Colonic mucosa (tissue), 4 donors: ENCODE data around the gene MACROH2A1. TPM values are rescaled to one million over a fixed set of nuclear protein-coding genes. Genes with fewer than 3 reads are reported as not detected.

Experiments used
- DNase-seq: peaks from one replicate; pipeline ENCODE4 v3.0.0-alpha.2; 2020
- H3K27ac ChIP-seq: fragments of 200-600 bp; one replicate; pipeline ENCODE4 v1.8.0; 2021
- H3K27me3 ChIP-seq: fragments of 200-600 bp; one replicate; pipeline ENCODE4 v1.8.0; 2021
- H3K36me3 ChIP-seq: fragments of 200-600 bp; one replicate; pipeline ENCODE4 v1.8.0; 2021
- H3K4me1 ChIP-seq: fragments of 200-600 bp; one replicate; pipeline ENCODE4 v1.8.0; 2021; ENCODE audit warnings: mild to moderate bottlenecking
- H3K4me3 ChIP-seq: fragments of 200-600 bp; one replicate; pipeline ENCODE4 v1.8.0; 2021
- H3K9ac ChIP-seq, 2 donors: one replicate each; pipeline ENCODE4 v1.7.0; 2013; ENCODE audit warnings: control low read depth in 2 of 2, low read depth in 2 of 2, low read length in 2 of 2
- H3K9me3 ChIP-seq: fragments of 200-600 bp; one replicate; pipeline ENCODE4 v1.8.0; 2021
- intact Hi-C: fragments of 100-400 bp; cut with DNase I; formaldehyde crosslinking; loops from one replicate; pipeline ENCODE4 v1.14.1; 2022
- total RNA-seq, 2 donors: library from RNA; stranded (reverse); fragmentation: NEBNext Ultra II Directional in 1 of 2; extraction: Animal tissue kit (Norgen Biotek cat#: 25700) in 1 of 2; gene quantifications; one replicate each; pipeline ENCODE4 v1.2.1, GENCODE V29; 2021
- TF ChIP-seq, protein P1 (sequence below): fragments of 200-600 bp; IDR thresholded peaks from one replicate; pipeline ENCODE4 v1.8.0; 2022; ENCODE audit warnings: antibody characterized with exemption, mild to moderate bottlenecking
- donor health status: healthy.
- donor health status: DM: no; HTN: no; CAD: no.
- donor health status: DM: no; HTN: no; CAD: no.

MACROH2A1 gene
- total RNA-seq, 2 donors from 2014 or later, result 191 to 323 TPM

- intact Hi-C loops, result no loop called here
- Histone ChIP-seq H3K27ac (no peak overlapping the region), H3K9ac (no peak overlapping the region), H3K36me3 (no peaks in the 10 kb centered on the region), H3K4me3 (no peak overlapping the region), H3K4me1 (no peaks in the 10 kb centered on the region), H3K9me3 (no peaks in the 10 kb centered on the region), H3K27me3 (no peaks in the 10 kb centered on the region)
- no peak for DNase-seq
- TF ChIP-seq, protein P1, sequence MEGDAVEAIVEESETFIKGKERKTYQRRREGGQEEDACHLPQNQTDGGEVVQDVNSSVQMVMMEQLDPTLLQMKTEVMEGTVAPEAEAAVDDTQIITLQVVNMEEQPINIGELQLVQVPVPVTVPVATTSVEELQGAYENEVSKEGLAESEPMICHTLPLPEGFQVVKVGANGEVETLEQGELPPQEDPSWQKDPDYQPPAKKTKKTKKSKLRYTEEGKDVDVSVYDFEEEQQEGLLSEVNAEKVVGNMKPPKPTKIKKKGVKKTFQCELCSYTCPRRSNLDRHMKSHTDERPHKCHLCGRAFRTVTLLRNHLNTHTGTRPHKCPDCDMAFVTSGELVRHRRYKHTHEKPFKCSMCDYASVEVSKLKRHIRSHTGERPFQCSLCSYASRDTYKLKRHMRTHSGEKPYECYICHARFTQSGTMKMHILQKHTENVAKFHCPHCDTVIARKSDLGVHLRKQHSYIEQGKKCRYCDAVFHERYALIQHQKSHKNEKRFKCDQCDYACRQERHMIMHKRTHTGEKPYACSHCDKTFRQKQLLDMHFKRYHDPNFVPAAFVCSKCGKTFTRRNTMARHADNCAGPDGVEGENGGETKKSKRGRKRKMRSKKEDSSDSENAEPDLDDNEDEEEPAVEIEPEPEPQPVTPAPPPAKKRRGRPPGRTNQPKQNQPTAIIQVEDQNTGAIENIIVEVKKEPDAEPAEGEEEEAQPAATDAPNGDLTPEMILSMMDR, result peak; percentile 55
These were observed 27.4 kb upstream of the MACROH2A1 start for GRCh38 chr5:135426102-135427082.

- no peak for DNase-seq
- intact Hi-C loops, result no loop called here
- H3K27me3 ChIP-seq, result no peaks in the 10 kb centered on the region
- H3K36me3 ChIP-seq, result no peaks in the 10 kb centered on the region
- H3K9me3 ChIP-seq, result no peaks in the 10 kb centered on the region
- H3K9ac ChIP-seq, result no peak overlapping the region
- H3K4me3 ChIP-seq, result no peak overlapping the region
- H3K27ac ChIP-seq, result no peak overlapping the region
- TF ChIP-seq, protein P1, result no peak
- no peaks in the 10 kb centered on the region for H3K4me1 ChIP-seq
These were observed 26.6 kb upstream of the MACROH2A1 start for GRCh38 chr5:135425641-135426040.

DNA sequence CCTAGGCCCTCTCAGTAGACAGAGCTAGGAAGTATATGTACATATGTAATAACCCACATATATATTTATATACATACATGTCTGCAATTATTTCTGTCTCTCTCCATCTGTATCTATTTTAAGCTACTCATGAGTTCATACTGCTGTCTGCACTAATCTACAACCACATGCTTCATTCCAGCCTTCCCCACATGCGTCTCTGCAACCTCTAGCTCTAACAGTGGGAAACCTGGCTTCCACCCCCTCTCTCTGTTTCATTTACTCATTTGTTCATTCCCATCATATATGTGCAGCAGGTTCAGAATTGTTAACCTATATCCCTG, 24.8 kb upstream of the MACROH2A1 start:
- Histone ChIP-seq H3K27ac (no peak overlapping the region), H3K27me3 (no peaks in the 10 kb centered on the region), H3K9me3 (no peaks in the 10 kb centered on the region), H3K4me1 (no peaks in the 10 kb centered on the region), H3K4me3 (no peak overlapping the region), H3K36me3 (no peaks in the 10 kb centered on the region), H3K9ac (no peak overlapping the region)
- TF ChIP-seq, protein P1, result no peak
- intact Hi-C loops, result no loop called here
- DNase-seq, result no peak

DNA sequence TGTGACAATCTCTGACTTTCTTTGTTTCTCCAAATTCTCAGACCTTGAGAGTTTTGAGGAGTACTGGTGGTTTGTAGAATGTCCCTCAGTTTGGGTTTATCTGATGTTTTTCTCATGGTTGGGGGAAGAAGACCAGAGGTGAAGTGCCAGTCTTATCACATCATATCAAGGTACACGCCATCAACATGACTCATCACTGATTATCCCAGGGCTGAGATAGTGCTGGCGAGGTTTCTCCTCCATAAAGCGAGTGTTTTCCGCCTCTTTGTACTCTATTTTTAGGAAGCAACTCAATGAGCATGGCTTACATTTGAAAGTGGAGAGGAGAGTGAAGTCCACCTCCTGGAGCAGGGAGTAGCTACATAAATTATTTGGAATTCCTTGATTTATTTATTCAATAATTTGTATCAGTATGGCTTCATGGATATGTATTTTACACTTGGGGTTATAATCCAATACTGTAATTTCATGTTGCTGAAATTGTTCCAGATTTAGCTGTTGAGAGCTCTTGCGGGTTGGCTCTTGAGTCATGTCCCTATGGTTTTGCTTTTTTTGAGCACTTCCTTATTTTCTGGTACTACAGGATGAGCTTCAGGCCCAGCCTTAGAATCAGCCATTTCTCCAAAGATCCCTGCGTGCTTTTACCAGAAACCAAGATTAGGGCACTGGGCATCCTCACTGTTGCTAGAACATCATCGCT, 24.3 kb upstream of the MACROH2A1 start:
- DNase-seq, result no peak
- no peaks in the 10 kb centered on the region for H3K4me1 ChIP-seq
- no peak overlapping the region for H3K9ac ChIP-seq
- no peaks in the 10 kb centered on the region for H3K27me3 ChIP-seq
- no peak overlapping the region for H3K27ac ChIP-seq
- no peaks in the 10 kb centered on the region for H3K9me3 ChIP-seq
- TF ChIP-seq, protein P1, result no peak
- no peak overlapping the region for H3K4me3 ChIP-seq
- no peaks in the 10 kb centered on the region for H3K36me3 ChIP-seq
- intact Hi-C loops, result no loop called here

DNA sequence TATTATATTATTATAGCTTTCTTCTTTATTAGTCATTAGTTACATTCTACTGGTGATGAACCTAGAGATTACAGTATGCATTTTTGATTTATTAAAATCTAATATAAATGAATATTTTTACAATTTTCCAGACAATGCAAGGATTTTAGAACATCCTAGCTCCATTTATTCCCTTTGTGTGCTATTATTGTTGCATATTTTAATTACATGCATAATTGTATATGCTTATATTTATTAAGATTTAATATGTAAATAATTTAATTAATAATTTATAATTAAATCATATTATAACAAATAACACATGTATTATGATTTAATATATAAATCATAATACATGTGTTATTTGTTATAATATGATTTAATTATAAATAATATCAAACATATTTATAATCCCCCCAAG, 23.4 kb upstream of the MACROH2A1 start:
- Histone ChIP-seq H3K4me3 (no peak overlapping the region), H3K9ac (no peak overlapping the region), H3K36me3 (no peaks in the 10 kb centered on the region), H3K27me3 (no peaks in the 10 kb centered on the region), H3K27ac (no peak overlapping the region), H3K4me1 (no peaks in the 10 kb centered on the region), H3K9me3 (no peaks in the 10 kb centered on the region)
- no peak for DNase-seq
- TF ChIP-seq, protein P1, result no peak
- intact Hi-C loops, result no loop called here
